Natural killer cell treated with Interleukin-12 subunit alpha and Interleukin-12 subunit beta and Interleukin-15 and Interleukin-18, amount 100 ng/mL, for 72 hours (primary cell): ENCODE results near the gene CERS5. TPM values are rescaled to one million over a fixed set of nuclear protein-coding genes. Genes with fewer than 3 reads are reported as not detected.
"Not testable (repeated sequence)": the region's sequence is repeated elsewhere in the genome, so short reads cannot be mapped to it uniquely, and the experiment has no call there.

Experiments used
- ATAC-seq, 2 donors: fragments of 150-1000 bp; cut with Tn5 transposase in 1 of 2; sonication (Bioruptor Pico), chemical (Tn5 transposase) in 1 of 2; 2 replicates each; pipeline ENCODE4 v1.10.0; 2021
- DNase-seq: peaks from one replicate; pipeline ENCODE4 v3.0.0; 2022; ENCODE audit warnings: low spot score
- H3K27ac Mint-ChIP-seq, 2 donors: 1 replicate in 1 of 2; 2 replicates in 1 of 2; pipeline ENCODE4 v1.8.0; 2022; ENCODE audit warnings: mixed read lengths in 2 of 2, mild to moderate bottlenecking in 1 of 2, moderate library complexity in 1 of 2
- H3K27me3 Mint-ChIP-seq, 2 donors: 1 replicate in 1 of 2; 2 replicates in 1 of 2; pipeline ENCODE4 v1.8.0; 2022; ENCODE audit warnings: mixed read lengths in 2 of 2
- H3K36me3 Mint-ChIP-seq: one replicate; pipeline ENCODE4 v1.8.0; 2022; ENCODE audit warnings: mixed read lengths
- H3K4me1 Mint-ChIP-seq, 2 donors: 1 replicate in 1 of 2; 2 replicates in 1 of 2; pipeline ENCODE4 v1.8.0; 2022; ENCODE audit warnings: low read depth in 2 of 2, mixed read lengths in 2 of 2, mild to moderate bottlenecking in 1 of 2
- H3K4me3 Mint-ChIP-seq: one replicate; pipeline ENCODE4 v1.8.0; 2022; ENCODE audit warnings: mixed read lengths
- H3K9me3 Mint-ChIP-seq: 2 replicates; pipeline ENCODE4 v1.8.0; 2022; ENCODE audit warnings: mixed read lengths
- total RNA-seq, 2 donors: library from RNA; stranded (reverse); gene quantifications; one replicate each; pipeline ENCODE4 v1.2.3, GENCODE V29; 2022

Gene CERS5
- total RNA-seq, 2 donors from 2014 or later: 72.1 to 115 TPM

GRCh38 chr12:50181691-50182090, 14.5 kb upstream of the CERS5 start:
- no peaks in the 10 kb centered on the region for H3K9me3 Mint-ChIP-seq
- H3K4me3 Mint-ChIP-seq: no peak overlapping the region
- no peaks in the 10 kb centered on the region for H3K27me3 Mint-ChIP-seq
- peaks cover 0 to 9% of the 10 kb centered on the region in 2 donors for H3K4me1 Mint-ChIP-seq
- DNase-seq: no peak
- peaks cover 10% of the 10 kb centered on the region for H3K36me3 Mint-ChIP-seq
- H3K27ac Mint-ChIP-seq: no peak overlapping the region
- no peak for ATAC-seq

DNA sequence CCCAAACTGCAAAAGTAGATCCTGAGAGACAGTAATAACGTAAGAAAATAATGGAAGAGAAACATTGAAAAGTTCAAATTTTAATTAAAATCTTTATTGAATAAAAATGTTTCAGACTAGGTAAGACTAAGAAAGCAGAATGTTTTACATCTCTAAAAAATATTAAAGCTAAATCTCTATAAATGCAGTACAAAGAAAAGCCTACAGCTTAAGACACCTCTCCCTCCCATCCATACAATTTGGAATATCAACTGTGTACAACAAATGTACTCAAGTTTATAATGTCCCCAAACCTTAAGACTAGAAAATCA, 8.5 kb upstream of the CERS5 start:
- Mint-ChIP-seq H3K9me3 (no peaks in the 10 kb centered on the region), H3K4me1 (no peaks in the 10 kb centered on the region), H3K27ac (no peak overlapping the region), H3K27me3 (no peaks in the 10 kb centered on the region), H3K36me3 (peaks cover 10% of the 10 kb centered on the region), H3K4me3 (no peak overlapping the region)
- no peak for ATAC-seq
- DNase-seq: no peak

GRCh38 chr12:50174971-50175715, 8.0 kb upstream of the CERS5 start:
- Mint-ChIP-seq H3K9me3 (no peaks in the 10 kb centered on the region), H3K36me3 (peaks cover 10% of the 10 kb centered on the region), H3K4me3 (no peak overlapping the region), H3K27me3 (no peaks in the 10 kb centered on the region), H3K4me1 (no peaks in the 10 kb centered on the region), H3K27ac (no peak overlapping the region)
- DNase-seq (no peak), ATAC-seq (no peak)

DNA sequence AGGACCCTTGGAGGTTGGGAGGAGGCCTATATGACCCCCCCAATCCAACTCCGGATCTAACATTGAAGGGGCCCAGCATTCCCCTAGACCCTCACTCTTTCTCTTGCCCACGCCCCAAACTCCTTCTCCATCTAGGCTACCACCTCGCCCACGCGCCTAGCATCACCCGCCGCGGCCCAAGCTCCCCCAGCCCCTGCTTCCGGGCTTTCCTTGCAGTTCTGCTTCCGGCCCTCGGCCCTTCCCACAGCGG, 445 bp downstream of the CERS5 start:
- Mint-ChIP-seq H3K9me3 (no peaks in the 10 kb centered on the region), H3K36me3 (no peaks in the 10 kb centered on the region), H3K27me3 (no peaks in the 10 kb centered on the region), H3K27ac (peak overlapping the region; percentile 86 to 92), H3K4me3 (peak overlapping the region; percentile 96), H3K4me1 (peaks cover 20 to 25% of the 10 kb centered on the region in 2 donors)
- ATAC-seq (peak; percentile 59), DNase-seq (peak; percentile 84)

DNA sequence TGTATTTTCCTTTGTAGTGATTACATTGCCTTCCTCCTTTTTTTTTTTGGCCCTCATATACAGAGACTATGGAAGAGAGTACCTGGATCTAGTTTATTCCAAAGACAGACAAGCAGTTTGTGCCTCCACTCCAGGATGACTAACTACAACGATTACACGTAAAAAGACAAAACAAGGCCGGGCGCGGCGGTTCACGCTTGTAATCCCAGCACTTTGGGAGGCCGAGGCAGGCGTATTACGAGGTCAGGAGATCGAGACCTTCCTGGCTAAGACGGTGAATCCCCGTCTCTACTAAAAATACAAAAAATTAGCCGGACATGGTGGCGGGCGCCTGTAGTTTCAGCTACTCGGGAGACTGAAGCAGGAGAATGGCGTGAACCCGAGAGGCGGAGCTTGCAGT, 2.2 kb downstream of the CERS5 start:
- H3K9me3 Mint-ChIP-seq: no peaks in the 10 kb centered on the region
- DNase-seq: no peak
- no peak for ATAC-seq

GRCh38 chr12:50162230-50162629, 4.9 kb downstream of the CERS5 start:
- no peak for ATAC-seq
- Mint-ChIP-seq H3K27ac (no peak overlapping the region), H3K27me3 (no peaks in the 10 kb centered on the region), H3K36me3 (peaks cover 9% of the 10 kb centered on the region), H3K4me3 (no peak overlapping the region), H3K4me1 (peaks cover 22 to 35% of the 10 kb centered on the region in 2 donors), H3K9me3 (no peaks in the 10 kb centered on the region)
- DNase-seq: no peak

More for the DNA sequence above, 2.2 kb downstream of the CERS5 start:
- Mint-ChIP-seq H3K36me3 (no peaks in the 10 kb centered on the region), H3K27me3 (no peaks in the 10 kb centered on the region), H3K4me3 (peak overlapping the region; percentile 96), H3K27ac (peak overlapping the region; percentile 9 to 26), H3K4me1 (peaks cover 20 to 28% of the 10 kb centered on the region in 2 donors)

DNA sequence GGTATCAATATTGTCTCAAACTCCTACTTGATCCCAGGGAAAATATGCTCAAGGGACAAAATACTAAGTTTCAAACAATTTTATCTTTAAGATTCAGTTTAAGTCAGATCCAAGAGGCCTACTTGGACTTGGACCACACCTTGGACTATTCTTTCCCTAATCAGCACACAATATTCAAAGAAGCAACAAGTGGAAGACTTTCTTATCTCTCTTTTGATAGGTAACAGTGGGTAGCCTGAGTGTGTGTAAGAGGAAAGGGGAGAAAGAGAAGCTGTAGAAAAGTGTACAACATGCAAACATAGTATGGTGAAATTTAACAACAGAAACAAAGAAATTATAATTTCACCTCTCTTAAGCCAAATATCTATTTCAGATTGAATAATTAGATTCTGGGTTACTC, 6.5 kb downstream of the CERS5 start:
- ATAC-seq (no peak), DNase-seq (no peak)
- Mint-ChIP-seq H3K4me3 (no peak overlapping the region), H3K36me3 (peaks cover 9% of the 10 kb centered on the region), H3K4me1 (peaks cover 20 to 27% of the 10 kb centered on the region in 2 donors), H3K27ac (no peak overlapping the region), H3K9me3 (no peaks in the 10 kb centered on the region), H3K27me3 (no peaks in the 10 kb centered on the region)

DNA sequence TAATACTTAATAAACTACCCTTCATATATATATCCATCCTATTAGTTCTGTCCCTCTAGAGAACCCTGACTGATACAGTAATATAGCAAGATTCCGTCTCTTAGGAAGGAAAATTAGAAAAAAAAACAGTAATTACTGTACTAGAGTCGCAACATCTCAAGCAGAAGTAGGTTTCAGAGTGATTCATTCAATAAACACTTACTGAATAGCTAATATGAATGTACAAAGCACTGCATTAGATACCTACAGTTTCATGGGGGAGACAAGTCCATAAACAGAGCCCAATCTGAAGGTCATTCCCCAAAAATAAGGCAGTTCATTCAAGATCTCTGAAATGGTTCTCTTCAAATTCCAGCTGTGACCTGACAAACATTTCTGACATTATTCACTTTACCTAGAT, 9.9 kb downstream of the CERS5 start:
- no peaks in the 10 kb centered on the region for H3K27me3 Mint-ChIP-seq
- peaks cover 13 to 17% of the 10 kb centered on the region in 2 donors for H3K4me1 Mint-ChIP-seq
- H3K4me3 Mint-ChIP-seq: no peak overlapping the region
- H3K36me3 Mint-ChIP-seq: peaks cover 9% of the 10 kb centered on the region
- H3K27ac Mint-ChIP-seq: no peak overlapping the region
- H3K9me3 Mint-ChIP-seq: no peaks in the 10 kb centered on the region
- ATAC-seq (no peak), DNase-seq (no peak)

GRCh38 chr12:50156641-50157040, 10.5 kb downstream of the CERS5 start:
- H3K27ac Mint-ChIP-seq: no peak overlapping the region
- ATAC-seq: no peak
- H3K4me3 Mint-ChIP-seq: no peak overlapping the region
- H3K27me3 Mint-ChIP-seq: no peaks in the 10 kb centered on the region
- H3K4me1 Mint-ChIP-seq: peaks cover 13 to 17% of the 10 kb centered on the region in 2 donors
- H3K9me3 Mint-ChIP-seq: no peaks in the 10 kb centered on the region
- H3K36me3 Mint-ChIP-seq: peaks cover 9% of the 10 kb centered on the region
- no peak for DNase-seq

GRCh38 chr12:50154947-50155346, 12.2 kb downstream of the CERS5 start:
- DNase-seq, H3K9me3 Mint-ChIP-seq, ATAC-seq, H3K27me3 Mint-ChIP-seq, H3K36me3 Mint-ChIP-seq, H3K4me3 Mint-ChIP-seq, H3K27ac Mint-ChIP-seq: not testable (repeated sequence)
- peaks cover 21 to 27% of the 10 kb centered on the region in 2 donors for H3K4me1 Mint-ChIP-seq

DNA sequence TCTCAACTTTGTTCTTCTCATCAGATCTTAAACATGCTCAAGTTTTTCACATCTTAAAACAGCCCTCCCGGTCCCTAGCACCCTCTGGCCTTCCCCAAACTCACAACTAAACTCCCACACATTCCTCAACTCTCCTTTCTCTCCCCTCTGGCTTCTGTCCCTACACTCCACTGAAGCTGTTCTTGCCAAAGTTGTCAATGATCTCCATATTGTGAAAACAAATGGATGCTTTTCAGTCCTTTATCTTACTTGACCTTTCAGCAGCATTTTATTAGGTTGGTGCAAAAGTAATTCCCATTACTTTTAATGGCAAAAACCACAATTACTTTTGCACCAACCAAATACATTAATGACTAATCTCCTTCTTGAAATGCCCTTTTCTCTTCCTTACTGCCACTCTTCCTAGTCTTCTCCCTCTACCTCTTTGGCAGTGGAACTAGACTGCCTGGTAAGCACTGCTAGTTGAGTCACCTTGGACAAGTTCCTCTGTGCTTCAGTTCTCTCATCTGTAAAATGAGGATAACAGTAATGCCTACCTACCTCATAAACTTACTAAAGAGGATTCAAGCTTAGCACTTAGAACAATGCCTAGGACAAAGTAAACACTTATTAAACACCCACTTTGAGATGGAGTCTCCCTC, 16.0 kb downstream of the CERS5 start:
- no peak overlapping the region for H3K27ac Mint-ChIP-seq
- no peaks in the 10 kb centered on the region for H3K27me3 Mint-ChIP-seq
- H3K9me3 Mint-ChIP-seq: no peaks in the 10 kb centered on the region
- ATAC-seq (no peak), DNase-seq (no peak)
- no peak overlapping the region for H3K4me3 Mint-ChIP-seq
- no peaks in the 10 kb centered on the region for H3K36me3 Mint-ChIP-seq
- H3K4me1 Mint-ChIP-seq: peaks cover 12 to 13% of the 10 kb centered on the region in 2 donors

GRCh38 chr12:50149311-50149710, 17.9 kb downstream of the CERS5 start:
- no peaks in the 10 kb centered on the region for H3K9me3 Mint-ChIP-seq
- no peak overlapping the region for H3K4me3 Mint-ChIP-seq
- peak in 1 of 2 donors; percentile 44 for ATAC-seq
- H3K4me1 Mint-ChIP-seq: peaks cover 12 to 13% of the 10 kb centered on the region in 2 donors
- DNase-seq: no peak
- no peaks in the 10 kb centered on the region for H3K27me3 Mint-ChIP-seq
- H3K27ac Mint-ChIP-seq: no peak overlapping the region
- H3K36me3 Mint-ChIP-seq: no peaks in the 10 kb centered on the region

DNA sequence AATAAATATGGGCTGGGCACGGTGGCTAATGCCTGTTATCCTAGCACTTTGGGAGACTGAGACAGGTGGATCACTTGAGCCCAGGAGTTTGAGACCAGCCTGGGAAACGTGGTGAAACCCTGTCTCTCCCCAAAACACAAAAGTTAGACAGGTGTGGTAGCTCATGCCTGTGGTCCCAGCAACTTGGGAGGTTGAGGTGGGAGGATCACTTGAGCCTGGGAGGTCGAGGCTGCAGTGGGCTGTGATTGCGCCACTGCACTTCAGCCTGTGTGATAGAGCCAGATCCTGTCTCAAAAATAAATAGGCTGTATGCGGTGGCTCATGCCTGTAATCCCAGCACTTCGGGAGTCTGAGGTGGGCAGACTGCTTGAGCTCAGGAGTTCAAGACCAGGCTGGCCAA, 19.2 kb downstream of the CERS5 start:
- H3K27me3 Mint-ChIP-seq, H3K36me3 Mint-ChIP-seq, ATAC-seq: not testable (repeated sequence)

GRCh38 chr12:50147281-50147680, 19.9 kb downstream of the CERS5 start:
- H3K27me3 Mint-ChIP-seq: no peaks in the 10 kb centered on the region
- no peak overlapping the region for H3K27ac Mint-ChIP-seq
- H3K36me3 Mint-ChIP-seq: no peaks in the 10 kb centered on the region
- peaks cover 12 to 13% of the 10 kb centered on the region in 2 donors for H3K4me1 Mint-ChIP-seq
- DNase-seq: no peak
- no peak overlapping the region for H3K4me3 Mint-ChIP-seq
- no peaks in the 10 kb centered on the region for H3K9me3 Mint-ChIP-seq
- ATAC-seq: no peak

More for the DNA sequence above, 19.2 kb downstream of the CERS5 start:
- H3K27ac Mint-ChIP-seq, H3K4me3 Mint-ChIP-seq, DNase-seq, H3K9me3 Mint-ChIP-seq: not testable (repeated sequence)
- H3K4me1 Mint-ChIP-seq: peaks cover 12 to 13% of the 10 kb centered on the region in 2 donors

DNA sequence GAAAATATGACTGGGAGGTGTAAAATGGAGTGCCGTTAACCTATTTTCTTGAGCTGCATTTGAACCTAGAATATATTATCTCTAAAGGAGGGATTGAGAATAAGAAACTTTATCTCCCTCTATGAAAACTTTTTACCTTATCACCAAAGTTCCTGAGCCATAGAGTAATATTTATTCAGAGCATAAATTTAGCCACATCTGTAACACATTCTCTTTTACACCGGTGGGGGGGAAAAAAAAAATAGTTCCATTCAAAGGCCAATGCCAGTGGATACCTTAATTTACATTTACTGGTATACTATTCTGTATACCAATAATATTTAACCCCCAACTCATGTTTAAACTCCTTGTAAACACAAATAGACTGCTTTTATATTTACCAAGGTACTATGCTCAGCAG, 21.7 kb downstream of the CERS5 start:
- Mint-ChIP-seq H3K27me3 (no peaks in the 10 kb centered on the region), H3K27ac (no peak overlapping the region), H3K4me1 (peaks cover 3 to 4% of the 10 kb centered on the region in 2 donors), H3K4me3 (no peak overlapping the region), H3K9me3 (no peaks in the 10 kb centered on the region), H3K36me3 (peaks cover 4% of the 10 kb centered on the region)
- ATAC-seq (no peak), DNase-seq (no peak)
